HUES64 (cell line): ENCODE data around the gene C19orf67. TPM values are rescaled to one million over a fixed set of nuclear protein-coding genes. Genes with fewer than 3 reads are reported as not detected.

ENCODE experiments used
- H3K27ac ChIP-seq: 2 replicates; pipeline ENCODE4 v1.7.0; 2013; ENCODE audit warnings: low read depth, low read length, inconsistent platforms
- H3K27me3 ChIP-seq: 2 replicates; pipeline ENCODE4 v1.6.1; 2013; ENCODE audit warnings: mild to moderate bottlenecking, low read length; ENCODE audit not compliant: insufficient read depth
- H3K36me3 ChIP-seq: 2 replicates; pipeline ENCODE4 v1.6.1; 2013; ENCODE audit warnings: mild to moderate bottlenecking, low read length; ENCODE audit not compliant: insufficient read depth
- H3K4me1 ChIP-seq: 2 replicates; pipeline ENCODE4 v1.6.1; 2013; ENCODE audit warnings: mild to moderate bottlenecking, low read length, moderate library complexity; ENCODE audit not compliant: insufficient read depth
- H3K4me3 ChIP-seq: 2 replicates; pipeline ENCODE4 v1.5.1; 2013; ENCODE audit warnings: mild to moderate bottlenecking, low read length, moderate library complexity
- H3K9ac ChIP-seq: 2 replicates; pipeline ENCODE4 v1.6.1; 2013; ENCODE audit warnings: mild to moderate bottlenecking, low read depth, low read length
- H3K9me3 ChIP-seq: 2 replicates; pipeline ENCODE4 v1.6.1; 2013; ENCODE audit warnings: low read depth, low read length; ENCODE audit not compliant: insufficient read depth
- WGBS: fragments of 150-250, 120-280 bp; methylation state at CpG from one replicate; pipeline ENCODE4 v1.1.7; 2013; ENCODE audit warnings: missing lambda C conversion rate; 5-methylcytosine and 5-hydroxymethylcytosine counted together
- polyA plus RNA-seq, 2 experiments: library from polyadenylated mRNA; stranded (reverse); fragments of 50-300 nt; gene quantifications; one replicate each; pipeline ENCODE4 v1.2.3, GENCODE V29; 2013

C19orf67 gene
- polyA plus RNA-seq (2013, experiment 1 of 2) = not detected
- polyA plus RNA-seq (2013, experiment 2 of 2) = not detected

DNA sequence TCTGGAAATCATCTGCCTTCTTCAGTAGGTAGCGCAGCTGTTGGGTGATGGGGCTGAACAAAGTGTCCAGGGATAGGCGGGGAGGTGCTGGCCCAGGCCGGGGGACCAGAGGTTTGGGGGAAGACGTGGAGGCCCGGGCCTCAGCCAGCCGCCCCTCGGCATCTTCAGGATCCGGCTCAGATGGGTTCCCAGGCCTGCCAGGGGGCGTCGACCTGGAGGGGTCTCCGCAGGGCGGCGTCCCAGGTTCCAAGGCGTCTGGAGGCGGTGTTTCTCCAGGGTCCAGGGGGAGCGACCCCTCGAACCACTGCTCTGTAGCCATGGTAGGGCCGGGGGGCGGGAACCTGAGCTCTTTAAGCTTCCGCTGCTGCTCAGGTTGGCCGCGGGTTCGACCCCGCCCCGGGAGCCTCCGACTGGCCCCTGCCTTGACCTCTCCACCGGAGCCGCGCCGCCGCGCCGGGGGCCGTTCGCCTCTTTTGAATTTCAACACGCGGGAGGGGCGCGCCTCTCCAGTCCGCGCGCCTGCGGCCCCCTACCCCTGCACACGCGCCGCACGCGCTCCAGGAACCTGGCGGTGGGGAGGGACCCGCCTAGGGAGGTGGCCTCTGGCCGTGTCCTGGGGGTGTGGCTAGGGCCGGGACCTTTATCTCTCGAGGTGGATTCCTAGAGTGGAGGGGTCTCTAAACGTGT lies at the start of gene C19orf67:
C19orf67 (minus strand) TSS at position 475 of the 687 bp plus-strand sequence; CDS start at position 319, 156 bp downstream.
- peaks cover 3% of the 10 kb centered on the region; the same call in 1 of the 2 replicates for H3K4me1 ChIP-seq
- peak within 1 kb of the TSS; percentile 47 for H3K4me3 ChIP-seq
- no peak within 1 kb of the TSS; the same call in 1 of the 2 replicates for H3K9ac ChIP-seq
- H3K36me3 ChIP-seq = peaks cover 17% of the 10 kb centered on the region
- H3K9me3 ChIP-seq = no peaks in the 10 kb centered on the region
- 66% methylated on average over 54 of the region's 54 CpGs for WGBS
- no peak within 1 kb of the TSS for H3K27ac ChIP-seq
- H3K27me3 ChIP-seq = peaks cover 6% of the 10 kb centered on the region

DNA sequence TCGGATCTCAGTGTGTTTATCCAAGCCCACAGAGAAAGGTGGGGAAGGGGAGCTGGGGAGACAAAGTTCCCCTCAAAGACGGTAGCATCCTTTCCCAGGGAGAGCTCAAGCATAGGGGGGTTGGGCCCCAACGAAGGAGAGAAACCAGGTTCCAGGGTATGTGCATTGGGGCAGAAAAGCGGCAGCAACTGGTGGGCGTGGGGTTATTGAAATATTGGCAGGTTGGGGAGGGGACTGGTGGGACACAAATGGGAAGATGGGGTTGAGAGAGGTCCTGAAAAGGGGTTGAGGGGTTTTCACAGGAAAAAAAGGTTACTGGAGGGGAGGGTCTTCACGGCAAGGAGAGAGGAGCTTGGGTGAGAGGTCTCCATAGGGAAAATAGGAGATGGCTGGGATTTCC lies 49.8 kb upstream of the C19orf67 start:
- Histone ChIP-seq H3K27ac (no peak overlapping the region), H3K4me1 (peaks cover 13% of the 10 kb centered on the region), H3K4me3 (peak overlapping the region; percentile 93), H3K9ac (no peak overlapping the region), H3K9me3 (no peaks in the 10 kb centered on the region), H3K36me3 (peaks cover 6% of the 10 kb centered on the region; the same call in 1 of the 2 replicates), H3K27me3 (no peaks in the 10 kb centered on the region)
- 65% methylated on average over 6 of the region's 6 CpGs for WGBS

DNA sequence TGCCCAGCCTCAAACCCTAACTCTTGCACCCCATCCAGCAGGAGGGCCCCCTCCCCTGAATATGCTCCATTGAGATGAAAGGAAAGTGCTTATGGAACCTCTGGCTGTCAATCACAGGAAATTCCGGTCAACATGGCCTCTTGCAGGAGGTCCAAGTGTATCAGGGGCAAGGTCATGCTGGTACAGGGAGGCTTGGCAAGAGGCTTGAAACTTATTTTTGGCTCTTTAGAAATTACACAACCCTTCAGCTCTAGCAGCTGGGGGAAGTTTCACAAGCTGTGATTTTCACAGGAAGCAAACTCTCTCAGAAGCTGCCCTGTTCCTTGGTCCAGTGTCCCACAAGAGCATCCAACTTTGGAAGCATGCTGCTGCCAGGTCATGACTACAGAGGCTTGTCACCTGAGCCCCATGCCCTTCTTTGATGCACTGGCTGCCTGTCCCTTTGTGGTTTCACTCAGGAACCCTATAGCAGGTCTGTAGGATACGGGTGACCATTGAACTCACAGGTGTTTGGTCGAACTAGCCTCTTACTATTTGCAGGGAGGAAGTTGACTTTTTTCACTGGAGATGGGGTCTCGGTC lies 42.4 kb upstream of the C19orf67 start:
- 95% methylated on average over 4 of the region's 4 CpGs for WGBS
- no peak overlapping the region for H3K27ac ChIP-seq
- no peak overlapping the region for H3K4me3 ChIP-seq
- no peaks in the 10 kb centered on the region for H3K9me3 ChIP-seq
- H3K27me3 ChIP-seq = no peaks in the 10 kb centered on the region
- peaks cover 37% of the 10 kb centered on the region for H3K36me3 ChIP-seq
- no peak overlapping the region for H3K9ac ChIP-seq
- H3K4me1 ChIP-seq = no peaks in the 10 kb centered on the region

DNA sequence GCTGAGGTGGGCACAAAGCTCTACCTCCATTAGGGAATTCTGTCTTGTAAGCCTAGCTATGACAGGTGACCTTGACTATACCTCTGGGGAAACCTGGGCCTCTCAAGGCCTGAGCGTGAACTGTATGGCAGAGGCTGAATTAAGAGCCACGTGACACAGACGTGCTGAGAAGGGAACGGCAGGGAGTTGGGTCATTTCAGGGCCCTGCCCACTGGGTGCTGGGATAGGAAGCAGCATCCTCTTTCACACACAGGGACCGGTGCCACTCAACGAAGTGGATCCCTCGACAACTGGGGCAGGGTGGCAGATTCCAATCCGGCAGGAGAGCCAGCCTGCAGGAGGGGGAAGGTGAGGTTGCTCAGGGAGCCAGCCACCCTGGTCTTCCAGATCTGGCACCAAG lies 41.6 kb upstream of the C19orf67 start:
- H3K4me1 ChIP-seq = no peaks in the 10 kb centered on the region
- no peak overlapping the region for H3K9ac ChIP-seq
- peaks cover 35% of the 10 kb centered on the region for H3K36me3 ChIP-seq
- 94% methylated on average over 8 of the region's 8 CpGs for WGBS
- no peak overlapping the region for H3K4me3 ChIP-seq
- H3K9me3 ChIP-seq = no peaks in the 10 kb centered on the region
- H3K27ac ChIP-seq = no peak overlapping the region
- no peaks in the 10 kb centered on the region for H3K27me3 ChIP-seq

DNA sequence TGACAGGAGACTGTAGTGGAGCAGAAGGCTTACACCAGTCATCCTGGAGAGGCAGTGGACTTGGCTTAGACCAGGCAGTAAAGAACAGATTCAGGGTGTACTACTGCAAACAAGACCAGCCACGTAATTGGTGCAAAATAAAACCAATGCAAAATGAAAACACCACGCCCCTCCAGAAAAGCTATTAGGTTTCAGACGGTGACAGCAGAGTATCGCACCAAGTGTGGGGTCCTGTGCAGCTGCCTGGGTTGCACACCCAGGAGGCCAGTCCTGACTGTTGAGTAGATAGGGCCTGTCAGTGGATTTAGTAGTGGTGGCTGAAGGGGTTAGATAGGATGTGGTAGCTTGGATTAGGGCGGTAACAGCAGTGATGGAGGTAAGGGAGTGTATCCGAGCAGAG lies 37.3 kb upstream of the C19orf67 start:
- no peaks in the 10 kb centered on the region for H3K9me3 ChIP-seq
- H3K27ac ChIP-seq = no peak overlapping the region
- no peak overlapping the region for H3K9ac ChIP-seq
- peaks cover 4% of the 10 kb centered on the region; the same call in 1 of the 2 replicates for H3K4me1 ChIP-seq
- H3K36me3 ChIP-seq = peaks cover 33% of the 10 kb centered on the region
- H3K27me3 ChIP-seq = no peaks in the 10 kb centered on the region
- no peak overlapping the region for H3K4me3 ChIP-seq
- 94% methylated on average over 6 of the region's 6 CpGs for WGBS

DNA sequence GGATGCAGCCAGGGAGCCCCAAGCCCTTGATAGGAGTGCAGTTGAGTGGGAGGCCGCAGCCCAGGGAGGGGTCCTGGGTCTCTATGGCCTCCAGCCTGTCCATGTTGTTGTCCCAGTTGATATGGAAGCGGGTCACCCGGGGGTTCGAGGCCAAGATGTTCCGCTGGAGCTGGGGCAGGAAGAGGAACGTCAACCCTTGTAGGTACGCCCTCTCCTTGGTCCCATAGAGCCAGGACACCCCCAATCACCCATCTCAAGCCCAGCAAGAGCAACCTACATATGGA lies 34.9 kb upstream of the C19orf67 start:
- WGBS = 95% methylated on average over 7 of the region's 7 CpGs

DNA sequence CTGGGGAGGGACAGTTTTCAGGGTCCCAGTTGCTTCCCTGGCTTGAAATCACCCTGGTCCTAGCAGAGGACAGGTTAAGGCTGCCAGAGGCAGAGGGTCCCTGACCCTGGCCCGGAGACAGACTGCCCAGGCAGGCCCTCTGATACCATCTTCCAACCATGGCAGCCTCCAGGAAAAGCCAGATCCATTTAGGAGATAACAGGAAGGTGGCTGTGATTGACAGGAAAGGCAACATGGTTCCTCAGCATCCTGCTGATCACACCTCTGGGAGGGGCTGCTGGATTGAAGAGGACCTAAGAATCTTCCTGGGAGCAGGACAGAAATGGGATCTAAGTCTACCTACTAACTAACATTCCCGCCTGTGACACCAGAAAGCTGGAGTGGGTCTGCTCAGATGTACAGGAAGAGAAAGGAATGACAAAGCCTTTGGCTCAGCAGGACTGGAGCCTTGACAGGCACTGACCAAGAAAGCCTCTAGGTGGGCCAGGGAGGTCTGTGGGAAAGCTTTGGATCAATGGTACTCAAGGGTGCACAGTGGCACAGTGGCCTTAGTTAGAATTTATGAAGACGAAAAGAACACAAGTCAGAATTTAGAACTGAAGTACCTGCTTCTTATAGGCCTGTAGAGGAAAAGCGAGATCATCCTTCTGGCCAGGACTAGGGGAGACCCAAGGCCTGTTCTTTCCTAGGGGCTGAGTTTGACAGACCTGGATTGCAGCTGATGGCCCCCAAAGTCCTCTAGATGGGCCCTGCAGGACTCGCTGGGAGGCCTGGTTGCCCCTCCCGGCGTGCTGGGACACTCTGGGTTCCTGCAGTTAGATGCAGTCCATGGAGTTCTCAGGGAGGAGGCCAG lies 34.3 kb upstream of the C19orf67 start:
- H3K9me3 ChIP-seq = no peaks in the 10 kb centered on the region
- peaks cover 7% of the 10 kb centered on the region; the same call in 1 of the 2 replicates for H3K4me1 ChIP-seq
- H3K27ac ChIP-seq = no peak overlapping the region
- peaks cover 22% of the 10 kb centered on the region for H3K36me3 ChIP-seq
- WGBS = 93% methylated on average over 7 of the region's 7 CpGs
- H3K9ac ChIP-seq = no peak overlapping the region
- no peaks in the 10 kb centered on the region for H3K27me3 ChIP-seq
- H3K4me3 ChIP-seq = no peak overlapping the region

More for the DNA sequence above, 34.9 kb upstream of the C19orf67 start:
- H3K36me3 ChIP-seq = peaks cover 26% of the 10 kb centered on the region
- no peak overlapping the region for H3K4me3 ChIP-seq
- H3K27me3 ChIP-seq = no peaks in the 10 kb centered on the region
- no peak overlapping the region for H3K27ac ChIP-seq
- peaks cover 7% of the 10 kb centered on the region; the same call in 1 of the 2 replicates for H3K4me1 ChIP-seq
- no peaks in the 10 kb centered on the region for H3K9me3 ChIP-seq
- H3K9ac ChIP-seq = no peak overlapping the region

DNA sequence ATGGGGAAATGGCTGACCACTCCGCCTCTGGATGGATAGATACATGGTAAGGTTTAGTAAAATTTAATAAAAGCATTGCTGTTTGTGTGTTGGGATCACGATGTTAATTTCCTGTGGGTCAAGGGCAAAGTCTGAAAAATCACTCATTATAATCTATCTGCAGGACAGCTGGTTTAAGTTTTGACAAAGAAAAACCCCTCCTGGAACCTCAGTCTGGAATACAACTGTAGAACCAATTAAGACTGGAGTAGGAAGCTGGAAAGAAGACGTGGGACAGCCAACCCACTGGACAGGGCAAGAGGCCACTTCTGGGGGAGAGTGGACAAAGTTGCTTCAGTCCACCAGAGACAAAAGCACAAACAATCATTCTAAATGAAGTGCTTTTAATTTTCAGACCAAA lies 33.6 kb upstream of the C19orf67 start:
- no peak overlapping the region; the same call in 1 of the 2 replicates for H3K9ac ChIP-seq
- peak overlapping the region; percentile 61; the same call in 1 of the 2 replicates for H3K4me3 ChIP-seq
- H3K36me3 ChIP-seq = peaks cover 16% of the 10 kb centered on the region
- no peaks in the 10 kb centered on the region for H3K9me3 ChIP-seq
- no peaks in the 10 kb centered on the region for H3K27me3 ChIP-seq
- 82% methylated on average over 2 of the region's 3 CpGs for WGBS
- peak overlapping the region; percentile 89; the same call in 1 of the 2 replicates for H3K27ac ChIP-seq
- H3K4me1 ChIP-seq = peaks cover 7% of the 10 kb centered on the region; the same call in 1 of the 2 replicates

DNA sequence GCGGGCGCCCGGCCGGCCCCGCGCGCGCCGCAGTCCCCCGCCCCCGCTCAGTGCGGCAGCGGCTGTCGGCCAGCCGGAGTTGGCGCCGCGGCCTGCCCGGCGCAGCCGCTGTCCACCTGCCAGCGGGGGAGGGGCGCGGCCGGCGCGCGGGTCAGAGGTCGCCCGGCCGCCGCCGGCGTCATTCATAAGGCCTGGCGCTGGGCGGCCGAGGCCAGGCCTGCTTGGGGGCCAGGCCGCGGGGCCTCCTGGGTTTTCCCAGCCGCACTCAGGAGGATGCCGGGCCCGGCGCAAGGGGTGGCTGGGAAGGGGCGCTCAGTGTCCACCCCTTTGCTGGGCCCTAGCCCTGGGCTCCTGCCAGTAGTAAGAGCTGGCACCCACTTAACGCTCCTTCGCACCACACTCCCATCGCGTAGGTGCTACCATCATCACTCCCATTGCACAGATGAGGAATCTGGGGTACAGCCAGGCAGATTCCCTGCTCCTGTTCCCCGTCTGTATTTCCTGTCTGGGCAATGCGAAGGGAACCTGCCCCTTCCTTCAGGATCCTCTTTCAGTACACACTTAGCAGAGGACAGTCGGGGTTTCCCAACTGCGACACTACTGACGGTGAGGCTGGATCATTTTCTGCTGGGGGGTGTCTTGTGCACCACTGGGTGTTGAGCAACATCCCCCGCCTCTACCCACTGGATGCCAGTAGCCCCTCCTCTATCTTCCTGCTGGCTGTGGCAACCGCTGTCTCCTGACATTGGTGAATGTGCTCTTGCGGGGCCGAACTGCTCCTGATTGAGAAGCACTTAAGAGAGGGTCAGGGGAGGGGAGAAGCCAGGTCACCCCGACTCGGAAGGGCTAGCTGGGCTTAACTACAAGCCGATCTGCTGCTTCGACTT lies 32.8 kb upstream of the C19orf67 start:
- H3K4me1 ChIP-seq = peaks cover 10% of the 10 kb centered on the region
- 13% methylated on average over 59 of the region's 61 CpGs for whole genome bisulfite sequencing
- no peaks in the 10 kb centered on the region for H3K9me3 ChIP-seq
- peak overlapping the region; percentile 74 for H3K9ac ChIP-seq
- H3K27me3 ChIP-seq = no peaks in the 10 kb centered on the region
- H3K4me3 ChIP-seq = peak overlapping the region; percentile 61
- H3K36me3 ChIP-seq = peaks cover 12% of the 10 kb centered on the region
- peak overlapping the region; percentile 89 for H3K27ac ChIP-seq

DNA sequence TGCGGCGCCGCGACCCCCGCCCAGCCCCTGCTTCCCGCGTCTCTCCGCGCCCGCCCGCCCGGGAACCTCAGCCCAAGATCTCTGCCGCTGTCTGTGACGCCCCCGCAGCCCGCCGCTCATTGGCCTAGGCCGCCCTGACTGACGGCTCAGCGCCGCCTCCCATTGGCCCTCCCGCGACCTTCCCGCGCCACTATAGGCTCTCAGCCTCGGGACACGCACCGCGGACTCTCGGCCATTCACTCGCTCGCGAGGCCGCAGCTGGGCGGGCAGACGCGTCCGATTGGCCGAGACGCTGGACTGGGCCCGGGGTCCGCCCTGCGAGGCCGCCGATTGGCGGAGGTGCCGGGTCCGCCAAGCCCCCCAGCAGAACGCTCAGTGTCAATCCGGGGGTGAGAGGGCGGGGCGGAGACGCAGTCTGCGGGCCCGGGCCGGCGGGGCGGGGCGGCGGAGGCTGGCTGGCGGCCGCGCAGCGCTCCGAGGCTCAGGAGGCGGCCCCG lies 32.1 kb upstream of the C19orf67 start, which contains the start of gene PRKACA:
PRKACA (minus strand) TSS at position 95 of the 497 bp plus-strand sequence. CDS start 215 bp downstream, outside the sequence.
- H3K4me3 ChIP-seq = peak within 1 kb of the TSS; percentile 63
- H3K9me3 ChIP-seq = no peaks in the 10 kb centered on the region
- H3K9ac ChIP-seq = peak within 1 kb of the TSS; percentile 74
- peak within 1 kb of the TSS; percentile 89 for H3K27ac ChIP-seq
- WGBS = under 1% methylated on average over 67 of the region's 67 CpGs
- H3K27me3 ChIP-seq = no peaks in the 10 kb centered on the region
- H3K36me3 ChIP-seq = peaks cover 12% of the 10 kb centered on the region
- peaks cover 16% of the 10 kb centered on the region for H3K4me1 ChIP-seq
